ENCODE data around the gene PDE4D. TPM values are rescaled to one million over a fixed set of nuclear protein-coding genes. Genes with fewer than 3 reads are reported as not detected.

The PDE4D gene
- total RNA-seq, 1 experiment from 2014 or later: 3.3 TPM

DNA sequence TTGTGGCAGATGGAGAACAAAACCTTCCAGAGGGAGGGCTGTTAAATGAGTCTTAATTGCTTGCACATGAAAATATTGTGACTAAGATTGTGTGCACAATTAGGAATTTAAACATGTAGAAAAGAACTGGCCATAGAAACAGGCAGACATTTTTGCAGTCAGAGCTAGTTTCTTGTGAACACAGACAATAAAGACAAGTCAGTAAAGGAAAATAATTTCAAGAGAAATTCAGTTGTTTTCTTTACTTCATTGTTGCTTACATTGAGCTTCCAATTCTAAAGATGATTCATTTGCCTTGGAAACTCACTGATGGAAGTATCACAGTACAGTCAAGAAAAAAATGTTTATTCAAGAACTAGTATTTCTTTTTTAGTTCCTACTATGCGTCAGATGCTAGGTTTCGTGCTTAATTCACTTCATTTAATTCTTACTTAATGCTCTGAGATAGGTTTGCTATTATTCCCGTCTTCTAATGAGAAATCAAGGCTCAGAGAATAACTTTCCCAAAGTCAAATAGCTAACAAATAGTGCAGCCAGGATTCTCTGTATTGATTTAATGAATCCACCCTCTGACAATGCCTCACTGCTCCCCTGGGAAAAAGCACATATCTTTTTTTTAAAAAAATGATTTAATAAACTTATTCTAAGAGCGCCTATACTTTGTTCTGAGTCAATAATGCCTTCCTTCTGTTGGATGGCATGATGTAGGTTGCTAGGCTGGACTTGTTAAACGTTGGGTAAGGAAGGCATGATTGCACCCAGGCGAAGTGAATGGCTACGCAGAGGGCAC, 729.3 kb downstream of the PDE4D start (continued):
- TF ChIP-seq, protein P1, sequence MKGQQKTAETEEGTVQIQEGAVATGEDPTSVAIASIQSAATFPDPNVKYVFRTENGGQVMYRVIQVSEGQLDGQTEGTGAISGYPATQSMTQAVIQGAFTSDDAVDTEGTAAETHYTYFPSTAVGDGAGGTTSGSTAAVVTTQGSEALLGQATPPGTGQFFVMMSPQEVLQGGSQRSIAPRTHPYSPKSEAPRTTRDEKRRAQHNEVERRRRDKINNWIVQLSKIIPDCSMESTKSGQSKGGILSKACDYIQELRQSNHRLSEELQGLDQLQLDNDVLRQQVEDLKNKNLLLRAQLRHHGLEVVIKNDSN (CRISPR knock-in tag; IDR thresholded peaks at IDR 0.05): no peak
- TF ChIP-seq, protein P2, sequence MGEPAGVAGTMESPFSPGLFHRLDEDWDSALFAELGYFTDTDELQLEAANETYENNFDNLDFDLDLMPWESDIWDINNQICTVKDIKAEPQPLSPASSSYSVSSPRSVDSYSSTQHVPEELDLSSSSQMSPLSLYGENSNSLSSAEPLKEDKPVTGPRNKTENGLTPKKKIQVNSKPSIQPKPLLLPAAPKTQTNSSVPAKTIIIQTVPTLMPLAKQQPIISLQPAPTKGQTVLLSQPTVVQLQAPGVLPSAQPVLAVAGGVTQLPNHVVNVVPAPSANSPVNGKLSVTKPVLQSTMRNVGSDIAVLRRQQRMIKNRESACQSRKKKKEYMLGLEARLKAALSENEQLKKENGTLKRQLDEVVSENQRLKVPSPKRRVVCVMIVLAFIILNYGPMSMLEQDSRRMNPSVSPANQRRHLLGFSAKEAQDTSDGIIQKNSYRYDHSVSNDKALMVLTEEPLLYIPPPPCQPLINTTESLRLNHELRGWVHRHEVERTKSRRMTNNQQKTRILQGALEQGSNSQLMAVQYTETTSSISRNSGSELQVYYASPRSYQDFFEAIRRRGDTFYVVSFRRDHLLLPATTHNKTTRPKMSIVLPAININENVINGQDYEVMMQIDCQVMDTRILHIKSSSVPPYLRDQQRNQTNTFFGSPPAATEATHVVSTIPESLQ (CRISPR knock-in tag; IDR thresholded peaks at IDR 0.05): no peak
- TF ChIP-seq, protein P3, sequence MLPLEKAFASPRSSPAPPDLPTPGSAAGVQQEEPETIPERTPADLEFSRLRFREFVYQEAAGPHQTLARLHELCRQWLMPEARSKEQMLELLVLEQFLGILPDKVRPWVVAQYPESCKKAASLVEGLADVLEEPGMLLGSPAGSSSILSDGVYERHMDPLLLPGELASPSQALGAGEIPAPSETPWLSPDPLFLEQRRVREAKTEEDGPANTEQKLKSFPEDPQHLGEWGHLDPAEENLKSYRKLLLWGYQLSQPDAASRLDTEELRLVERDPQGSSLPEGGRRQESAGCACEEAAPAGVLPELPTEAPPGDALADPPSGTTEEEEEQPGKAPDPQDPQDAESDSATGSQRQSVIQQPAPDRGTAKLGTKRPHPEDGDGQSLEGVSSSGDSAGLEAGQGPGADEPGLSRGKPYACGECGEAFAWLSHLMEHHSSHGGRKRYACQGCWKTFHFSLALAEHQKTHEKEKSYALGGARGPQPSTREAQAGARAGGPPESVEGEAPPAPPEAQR (CRISPR knock-in tag; IDR thresholded peaks at IDR 0.05): no peak
- TF ChIP-seq IRF2 (CRISPR knock-in tag; IDR thresholded peaks at IDR 0.05; ENCODE audit: borderline replicate concordance, low read depth): no peak
- TF ChIP-seq NFE2L1 (CRISPR knock-in tag; IDR thresholded peaks at IDR 0.05): no peak

DNA sequence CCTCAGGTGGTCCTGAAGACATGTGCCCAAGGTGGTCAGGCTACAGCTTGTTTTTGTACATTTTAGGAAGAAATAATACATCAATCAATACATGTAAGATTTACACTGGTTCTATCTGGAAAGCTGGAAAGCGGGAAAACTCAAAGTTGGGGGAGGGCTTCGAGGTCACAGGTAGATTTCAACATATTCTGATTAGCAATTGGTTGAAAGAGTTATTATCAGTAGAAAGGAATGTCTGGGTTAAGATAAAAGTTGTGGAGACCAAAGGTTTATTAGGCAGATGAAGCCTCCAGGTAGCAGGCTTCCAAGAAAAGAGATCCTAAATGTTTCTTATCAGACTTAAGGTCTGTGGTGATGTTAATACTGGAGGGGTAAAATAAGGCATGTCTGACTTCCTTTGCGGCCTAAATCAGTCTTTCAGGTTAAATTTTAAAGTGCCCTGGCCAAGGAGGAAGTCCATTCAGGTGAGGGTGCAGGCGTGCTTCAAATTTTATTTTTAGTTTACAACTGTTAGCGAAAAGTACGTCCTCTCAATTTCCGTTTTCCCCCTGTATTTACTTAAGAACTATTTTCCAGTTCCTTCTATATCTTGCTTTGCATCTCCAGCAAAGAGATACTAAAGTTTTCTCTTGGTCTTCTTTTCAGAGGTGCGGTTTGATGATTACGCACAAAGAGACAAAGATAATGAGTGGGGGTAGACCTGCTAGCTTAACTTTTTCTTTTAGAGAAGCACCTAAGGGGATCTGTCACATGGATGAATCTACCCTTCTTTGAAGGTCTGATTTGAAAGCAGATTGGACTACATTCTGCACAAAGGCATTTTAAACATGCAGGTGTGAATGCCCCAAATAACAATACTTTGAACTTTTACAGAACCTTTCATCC, 732.1 kb downstream of the PDE4D start:
- Mint-ChIP-seq H3K4me3 (no peak overlapping the region), H3K27me3 (ENCODE audit: low read depth) (peaks cover 25% of the 10 kb centered on the region), H3K4me1 (peaks cover 6% of the 10 kb centered on the region), H3K9me3 (no peaks in the 10 kb centered on the region), H3K36me3 (no peaks in the 10 kb centered on the region), H3K27ac (no peak overlapping the region)
- ChIA-PET CTCF (interaction anchor here (0.9 to 1.7 kb wide), 2 partner anchors 13 kb away, joined by 4 to 5 read pairs; no protein-coding TSS in a partner anchor), POLR2A (no interaction called here)
- DNase-seq (ENCODE audit: low spot score) (no peak), ATAC-seq (no peak)
- TF ChIP-seq, protein P4, sequence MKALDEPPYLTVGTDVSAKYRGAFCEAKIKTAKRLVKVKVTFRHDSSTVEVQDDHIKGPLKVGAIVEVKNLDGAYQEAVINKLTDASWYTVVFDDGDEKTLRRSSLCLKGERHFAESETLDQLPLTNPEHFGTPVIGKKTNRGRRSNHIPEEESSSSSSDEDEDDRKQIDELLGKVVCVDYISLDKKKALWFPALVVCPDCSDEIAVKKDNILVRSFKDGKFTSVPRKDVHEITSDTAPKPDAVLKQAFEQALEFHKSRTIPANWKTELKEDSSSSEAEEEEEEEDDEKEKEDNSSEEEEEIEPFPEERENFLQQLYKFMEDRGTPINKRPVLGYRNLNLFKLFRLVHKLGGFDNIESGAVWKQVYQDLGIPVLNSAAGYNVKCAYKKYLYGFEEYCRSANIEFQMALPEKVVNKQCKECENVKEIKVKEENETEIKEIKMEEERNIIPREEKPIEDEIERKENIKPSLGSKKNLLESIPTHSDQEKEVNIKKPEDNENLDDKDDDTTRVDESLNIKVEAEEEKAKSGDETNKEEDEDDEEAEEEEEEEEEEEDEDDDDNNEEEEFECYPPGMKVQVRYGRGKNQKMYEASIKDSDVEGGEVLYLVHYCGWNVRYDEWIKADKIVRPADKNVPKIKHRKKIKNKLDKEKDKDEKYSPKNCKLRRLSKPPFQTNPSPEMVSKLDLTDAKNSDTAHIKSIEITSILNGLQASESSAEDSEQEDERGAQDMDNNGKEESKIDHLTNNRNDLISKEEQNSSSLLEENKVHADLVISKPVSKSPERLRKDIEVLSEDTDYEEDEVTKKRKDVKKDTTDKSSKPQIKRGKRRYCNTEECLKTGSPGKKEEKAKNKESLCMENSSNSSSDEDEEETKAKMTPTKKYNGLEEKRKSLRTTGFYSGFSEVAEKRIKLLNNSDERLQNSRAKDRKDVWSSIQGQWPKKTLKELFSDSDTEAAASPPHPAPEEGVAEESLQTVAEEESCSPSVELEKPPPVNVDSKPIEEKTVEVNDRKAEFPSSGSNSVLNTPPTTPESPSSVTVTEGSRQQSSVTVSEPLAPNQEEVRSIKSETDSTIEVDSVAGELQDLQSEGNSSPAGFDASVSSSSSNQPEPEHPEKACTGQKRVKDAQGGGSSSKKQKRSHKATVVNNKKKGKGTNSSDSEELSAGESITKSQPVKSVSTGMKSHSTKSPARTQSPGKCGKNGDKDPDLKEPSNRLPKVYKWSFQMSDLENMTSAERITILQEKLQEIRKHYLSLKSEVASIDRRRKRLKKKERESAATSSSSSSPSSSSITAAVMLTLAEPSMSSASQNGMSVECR (CRISPR knock-in tag; IDR thresholded peaks at IDR 0.05; ENCODE audit: borderline replicate concordance): no peak
- TF ChIP-seq FOXP1 (CRISPR knock-in tag; IDR thresholded peaks at IDR 0.05; ENCODE audit: borderline replicate concordance) (no peak), FOXK1 (CRISPR knock-in tag; IDR thresholded peaks at IDR 0.05) (no peak), JUN (CRISPR knock-in tag; IDR thresholded peaks at IDR 0.05) (no peak), SOX15 (CRISPR knock-in tag; IDR thresholded peaks at IDR 0.05) (no peak), ZNF671 (CRISPR knock-in tag; IDR thresholded peaks at IDR 0.05) (no peak), KAT7 (CRISPR knock-in tag; IDR thresholded peaks at IDR 0.05; ENCODE audit: borderline replicate concordance) (no peak)
- TF ChIP-seq, protein P5, sequence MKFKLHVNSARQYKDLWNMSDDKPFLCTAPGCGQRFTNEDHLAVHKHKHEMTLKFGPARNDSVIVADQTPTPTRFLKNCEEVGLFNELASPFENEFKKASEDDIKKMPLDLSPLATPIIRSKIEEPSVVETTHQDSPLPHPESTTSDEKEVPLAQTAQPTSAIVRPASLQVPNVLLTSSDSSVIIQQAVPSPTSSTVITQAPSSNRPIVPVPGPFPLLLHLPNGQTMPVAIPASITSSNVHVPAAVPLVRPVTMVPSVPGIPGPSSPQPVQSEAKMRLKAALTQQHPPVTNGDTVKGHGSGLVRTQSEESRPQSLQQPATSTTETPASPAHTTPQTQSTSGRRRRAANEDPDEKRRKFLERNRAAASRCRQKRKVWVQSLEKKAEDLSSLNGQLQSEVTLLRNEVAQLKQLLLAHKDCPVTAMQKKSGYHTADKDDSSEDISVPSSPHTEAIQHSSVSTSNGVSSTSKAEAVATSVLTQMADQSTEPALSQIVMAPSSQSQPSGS (CRISPR knock-in tag; IDR thresholded peaks at IDR 0.05; ENCODE audit: borderline replicate concordance, low read depth): no peak
- TF ChIP-seq, protein P3 (CRISPR knock-in tag; IDR thresholded peaks at IDR 0.05): no peak
- TF ChIP-seq, protein P6, sequence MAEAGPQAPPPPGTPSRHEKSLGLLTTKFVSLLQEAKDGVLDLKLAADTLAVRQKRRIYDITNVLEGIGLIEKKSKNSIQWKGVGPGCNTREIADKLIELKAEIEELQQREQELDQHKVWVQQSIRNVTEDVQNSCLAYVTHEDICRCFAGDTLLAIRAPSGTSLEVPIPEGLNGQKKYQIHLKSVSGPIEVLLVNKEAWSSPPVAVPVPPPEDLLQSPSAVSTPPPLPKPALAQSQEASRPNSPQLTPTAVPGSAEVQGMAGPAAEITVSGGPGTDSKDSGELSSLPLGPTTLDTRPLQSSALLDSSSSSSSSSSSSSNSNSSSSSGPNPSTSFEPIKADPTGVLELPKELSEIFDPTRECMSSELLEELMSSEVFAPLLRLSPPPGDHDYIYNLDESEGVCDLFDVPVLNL (CRISPR knock-in tag; IDR thresholded peaks at IDR 0.05; ENCODE audit: borderline replicate concordance, low read depth): no peak
- TF ChIP-seq, protein P7, sequence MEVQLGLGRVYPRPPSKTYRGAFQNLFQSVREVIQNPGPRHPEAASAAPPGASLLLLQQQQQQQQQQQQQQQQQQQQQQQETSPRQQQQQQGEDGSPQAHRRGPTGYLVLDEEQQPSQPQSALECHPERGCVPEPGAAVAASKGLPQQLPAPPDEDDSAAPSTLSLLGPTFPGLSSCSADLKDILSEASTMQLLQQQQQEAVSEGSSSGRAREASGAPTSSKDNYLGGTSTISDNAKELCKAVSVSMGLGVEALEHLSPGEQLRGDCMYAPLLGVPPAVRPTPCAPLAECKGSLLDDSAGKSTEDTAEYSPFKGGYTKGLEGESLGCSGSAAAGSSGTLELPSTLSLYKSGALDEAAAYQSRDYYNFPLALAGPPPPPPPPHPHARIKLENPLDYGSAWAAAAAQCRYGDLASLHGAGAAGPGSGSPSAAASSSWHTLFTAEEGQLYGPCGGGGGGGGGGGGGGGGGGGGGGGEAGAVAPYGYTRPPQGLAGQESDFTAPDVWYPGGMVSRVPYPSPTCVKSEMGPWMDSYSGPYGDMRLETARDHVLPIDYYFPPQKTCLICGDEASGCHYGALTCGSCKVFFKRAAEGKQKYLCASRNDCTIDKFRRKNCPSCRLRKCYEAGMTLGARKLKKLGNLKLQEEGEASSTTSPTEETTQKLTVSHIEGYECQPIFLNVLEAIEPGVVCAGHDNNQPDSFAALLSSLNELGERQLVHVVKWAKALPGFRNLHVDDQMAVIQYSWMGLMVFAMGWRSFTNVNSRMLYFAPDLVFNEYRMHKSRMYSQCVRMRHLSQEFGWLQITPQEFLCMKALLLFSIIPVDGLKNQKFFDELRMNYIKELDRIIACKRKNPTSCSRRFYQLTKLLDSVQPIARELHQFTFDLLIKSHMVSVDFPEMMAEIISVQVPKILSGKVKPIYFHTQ (CRISPR knock-in tag; IDR thresholded peaks at IDR 0.05): no peak
- TF ChIP-seq, protein P8, sequence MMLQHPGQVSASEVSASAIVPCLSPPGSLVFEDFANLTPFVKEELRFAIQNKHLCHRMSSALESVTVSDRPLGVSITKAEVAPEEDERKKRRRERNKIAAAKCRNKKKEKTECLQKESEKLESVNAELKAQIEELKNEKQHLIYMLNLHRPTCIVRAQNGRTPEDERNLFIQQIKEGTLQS (CRISPR knock-in tag; conservative IDR thresholded peaks at IDR 0.05): no peak
